Heart right ventricle (tissue), 16 donors: ENCODE data around the gene S100A11. TPM values are rescaled to one million over a fixed set of nuclear protein-coding genes. Genes with fewer than 3 reads are reported as not detected.

ENCODE experiments used
- ATAC-seq, 8 donors: fragments of 200-7000 bp; cut with Tn5 transposase; one replicate each; pipeline ENCODE4 v1.9.1; 2020; ENCODE audit warnings: mild to moderate bottlenecking in 8 of 8, moderate library complexity in 8 of 8, moderate number of reproducible peaks in 1 of 8
- DNase-seq, 2 donors: peaks; one replicate each; pipeline ENCODE4 v3.0.0-alpha.2; 2020
- H3K27ac ChIP-seq, 10 donors: fragments of 200-600 bp; sonication (generic) in 2 of 10; one replicate each; pipeline versions ENCODE4 v1.5.0 to v1.8.0; 2020 to 2022; ENCODE audit warnings: mild to moderate bottlenecking in 3 of 10
- H3K27me3 ChIP-seq, 7 donors: fragments of 200-600 bp; one replicate each; pipeline ENCODE4 v1.8.0; 2021 to 2022; ENCODE audit warnings: mild to moderate bottlenecking in 2 of 7
- H3K36me3 ChIP-seq, 9 donors: fragments of 200-600 bp; sonication (generic) in 1 of 9; one replicate each; pipeline versions ENCODE4 v1.5.0 to v1.8.0; 2020 to 2022; ENCODE audit warnings: mild to moderate bottlenecking in 2 of 9
- H3K4me1 ChIP-seq, 9 donors: fragments of 200-600 bp; sonication (generic) in 1 of 9; one replicate each; pipeline versions ENCODE4 v1.5.0 to v1.8.0; 2020 to 2022; ENCODE audit warnings: mild to moderate bottlenecking in 4 of 9
- H3K4me3 ChIP-seq, 10 donors: fragments of 200-600 bp; sonication (generic) in 2 of 10; one replicate each; pipeline versions ENCODE4 v1.5.0 to v1.8.0; 2020 to 2022; ENCODE audit warnings: mild to moderate bottlenecking in 7 of 10, moderate library complexity in 2 of 10
- H3K9me3 ChIP-seq, 11 donors: fragments of 200-600 bp in 10 of 11; sonication (generic) in 2 of 11; one replicate each; pipeline versions ENCODE4 v1.5.0 to v1.8.0; 2013 to 2022; ENCODE audit warnings: mild to moderate bottlenecking in 2 of 11, control low read depth in 1 of 11, moderate library complexity in 1 of 11
- WGBS, 2 donors: extraction: QIAGEN DNeasy Blood & Tissue Kit; methylation state at CpG; one replicate each; pipeline ENCODE4 v1.1.7; 2013; ENCODE audit warnings: inconsistent platforms in 1 of 2; 5-methylcytosine and 5-hydroxymethylcytosine counted together
- intact Hi-C, 10 donors: fragments of 100-400 bp; cut with DNase I; formaldehyde crosslinking; loops; one replicate each; pipeline versions ENCODE4 v1.11.1 to v1.14.2; 2022
- polyA plus RNA-seq, 2 donors: library from polyadenylated mRNA; stranded (reverse); fragments of 200-250 nt; gene quantifications; one replicate each; pipeline ENCODE4 v1.2.3, GENCODE V29; 2013
- total RNA-seq, 10 donors: library from RNA; stranded (reverse); fragmentation: NEBNext Ultra II Directional in 3 of 10; extraction: Animal tissue kit (Norgen Biotek cat#: 25700) in 3 of 10; gene quantifications; one replicate each; pipeline versions ENCODE4 v1.2.1 to v1.2.4, GENCODE V29; 2021 to 2023
- TF ChIP-seq, protein P1 (sequence below), 9 donors: fragments of 200-600 bp; sonication (generic) in 2 of 9; IDR thresholded peaks; one replicate each; pipeline versions ENCODE4 v1.5.0 to v1.8.0; 2021 to 2022; ENCODE audit warnings: antibody characterized with exemption in 9 of 9, mild to moderate bottlenecking in 5 of 9, moderate library complexity in 1 of 9
- donor health status: Arrhythmogenic right ventricular cardiomyopathy.
- donor health status: ischemic (EF 13 %, LVEDD 7.1; RV severe dilation, severe dysfunction).
- donor health status: healthy with polysubstance abuse.
- donor health status: DM: no; HTN: yes; CAD: no.
- donor health status: DM: no; HTN: no; CAD: no.
- donor health status: ischemic (EF 25% LVEDD 6.9; RV normal size, moderate dysfunction).
- donor health status: ischemic (EF 25% LVEDD 5.7; RV mildly dilated, moderate dysfunction).
- donor health status: healthy.
- donor health status: DM: yes; HTN: yes; CAD: no.
- donor health status: Ischemic cardiomyopathy.
- donor health status: ischemic (EF 35%, LVEDD 5.7; RV mildly dilated, moderate dysfunction).
- donor health status: nonischemic (EF 11% LVEDD 7.7; RV severe dilation, severe dysfunction).
- donor health status: DM: yes; HTN: yes; CAD: no.
- donor health status: PGD.
- donor health status: ischemic (EF 29% LVEDD 5.4; RV normal size, mild dysfunction).
- donor health status: nonischemic (EF 23%, LVEDD 6.1; RV moderate dilation, normal function).

Gene S100A11
- total and polyA plus RNA-seq, 12 donors: 41.4 to 593 (median 56.7) TPM

- no peak for DNase-seq
- peak overlapping the region in 3 of 10 donors; percentile 93 to 98 (median 94) for H3K27ac ChIP-seq
- intact Hi-C loops: loop anchor here in 7 of 10 donors (5.0 kb wide), 5 partner anchors 133 to 408 kb away; no protein-coding TSS in a partner anchor
Measured at GRCh38 chr1:152049291-152050083, 12.7 kb upstream of the S100A11 start.

GRCh38 chr1:152048416-152049009 lies 11.7 kb upstream of the S100A11 start:
- H3K27me3 ChIP-seq: peaks cover 0 to 10% (median 5%) of the 10 kb centered on the region in 7 donors
- intact Hi-C loops: no loop called here
- no peaks in the 10 kb centered on the region for H3K36me3 ChIP-seq
- H3K4me1 ChIP-seq: peaks cover 9 to 68% (median 20%) of the 10 kb centered on the region in 9 donors
- ATAC-seq (peak; percentile 13 to 63 (median 42)), DNase-seq (peak; percentile 50 to 54)
- H3K27ac ChIP-seq: peak overlapping the region; percentile 70 to 98 (median 90)
- TF ChIP-seq, protein P1, sequence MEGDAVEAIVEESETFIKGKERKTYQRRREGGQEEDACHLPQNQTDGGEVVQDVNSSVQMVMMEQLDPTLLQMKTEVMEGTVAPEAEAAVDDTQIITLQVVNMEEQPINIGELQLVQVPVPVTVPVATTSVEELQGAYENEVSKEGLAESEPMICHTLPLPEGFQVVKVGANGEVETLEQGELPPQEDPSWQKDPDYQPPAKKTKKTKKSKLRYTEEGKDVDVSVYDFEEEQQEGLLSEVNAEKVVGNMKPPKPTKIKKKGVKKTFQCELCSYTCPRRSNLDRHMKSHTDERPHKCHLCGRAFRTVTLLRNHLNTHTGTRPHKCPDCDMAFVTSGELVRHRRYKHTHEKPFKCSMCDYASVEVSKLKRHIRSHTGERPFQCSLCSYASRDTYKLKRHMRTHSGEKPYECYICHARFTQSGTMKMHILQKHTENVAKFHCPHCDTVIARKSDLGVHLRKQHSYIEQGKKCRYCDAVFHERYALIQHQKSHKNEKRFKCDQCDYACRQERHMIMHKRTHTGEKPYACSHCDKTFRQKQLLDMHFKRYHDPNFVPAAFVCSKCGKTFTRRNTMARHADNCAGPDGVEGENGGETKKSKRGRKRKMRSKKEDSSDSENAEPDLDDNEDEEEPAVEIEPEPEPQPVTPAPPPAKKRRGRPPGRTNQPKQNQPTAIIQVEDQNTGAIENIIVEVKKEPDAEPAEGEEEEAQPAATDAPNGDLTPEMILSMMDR (IDR thresholded peaks at IDR 0.05): no peak
- 56 to 61% methylated on average over 6 of the region's 6 CpGs for WGBS, 2 donors
- peak overlapping the region in 7 of 10 donors; percentile 2 to 38 (median 25) for H3K4me3 ChIP-seq
- no peaks in the 10 kb centered on the region for H3K9me3 ChIP-seq

More at GRCh38 chr1:152049291-152050083, 12.7 kb upstream of the S100A11 start:
- TF ChIP-seq, protein P1 (IDR thresholded peaks at IDR 0.05): no peak
- no peaks in the 10 kb centered on the region for H3K9me3 ChIP-seq
- H3K36me3 ChIP-seq: no peaks in the 10 kb centered on the region
- no peak for ATAC-seq
- H3K4me1 ChIP-seq: peaks cover 9 to 60% (median 20%) of the 10 kb centered on the region in 9 donors
- H3K27me3 ChIP-seq: peaks cover 0 to 19% (median 7%) of the 10 kb centered on the region in 7 donors
- no peak overlapping the region for H3K4me3 ChIP-seq
- WGBS, 2 donors: 80 to 91% methylated on average over 8 of the region's 8 CpGs

- Histone ChIP-seq H3K36me3 (no peaks in the 10 kb centered on the region), H3K9me3 (no peaks in the 10 kb centered on the region), H3K27ac (peak overlapping the region; percentile 70 to 98 (median 90)), H3K4me1 (peaks cover 9 to 68% (median 20%) of the 10 kb centered on the region in 9 donors), H3K4me3 (peak overlapping the region in 7 of 10 donors; percentile 2 to 38 (median 25)), H3K27me3 (peaks cover 0 to 3% (median 2%) of the 10 kb centered on the region in 7 donors)
- 2 to 6% methylated on average over 13 of the region's 13 CpGs for WGBS, 2 donors
- intact Hi-C loops: no loop called here
- peak; percentile 86 to 91 for DNase-seq
- peak; percentile 94 to 98 (median 96) for ATAC-seq
- TF ChIP-seq, protein P1 (IDR thresholded peaks at IDR 0.05): peak; percentile 33 to 71 (median 59)
Measured at GRCh38 chr1:152047730-152048415, 11.1 kb upstream of the S100A11 start.

- Histone ChIP-seq H3K9me3 (no peaks in the 10 kb centered on the region), H3K27ac (peak overlapping the region; percentile 70 to 98 (median 90)), H3K36me3 (no peaks in the 10 kb centered on the region), H3K4me3 (peak overlapping the region in 6 of 10 donors; percentile 8 to 38 (median 30)), H3K4me1 (peaks cover 9 to 68% (median 20%) of the 10 kb centered on the region in 9 donors), H3K27me3 (no peaks in the 10 kb centered on the region)
- ATAC-seq (peak in 3 of 8 donors; percentile 4 to 16 (median 12)), DNase-seq (no peak)
- WGBS, 2 donors: 60 to 67% methylated on average over 5 of the region's 5 CpGs
- TF ChIP-seq, protein P1 (IDR thresholded peaks at IDR 0.05): no peak
- intact Hi-C loops: no loop called here
Measured at GRCh38 chr1:152047413-152047729, 10.6 kb upstream of the S100A11 start.
